ENCODE measurements around the gene HHATL.

- TF ChIP-seq ZNF776 (tag by site-specific recombination; IDR thresholded peaks at IDR 0.05; ENCODE audit: borderline replicate concordance) (no peak), ZNF521 (tag by site-specific recombination; IDR thresholded peaks at IDR 0.05) (no peak), CTCF (tag by site-specific recombination; IDR thresholded peaks at IDR 0.05) (no peak), HOXD13 (CRISPR knock-in tag; IDR thresholded peaks at IDR 0.05; ENCODE audit: borderline replicate concordance) (no peak), MEIS1 (CRISPR knock-in tag; IDR thresholded peaks at IDR 0.05; ENCODE audit: borderline replicate concordance) (no peak), ZNF280C (tag by site-specific recombination; IDR thresholded peaks at IDR 0.05) (no peak), REST (tag by site-specific recombination; IDR thresholded peaks at IDR 0.05) (no peak), ZBTB1 (tag by site-specific recombination; IDR thresholded peaks at IDR 0.05) (no peak), ZNF335 (tag by site-specific recombination; conservative IDR thresholded peaks at IDR 0.05) (no peak), ZNF18 (tag by site-specific recombination; IDR thresholded peaks at IDR 0.05) (no peak), ZNF121 (tag by site-specific recombination; IDR thresholded peaks at IDR 0.05) (no peak), ZNF629 (tag by site-specific recombination; IDR thresholded peaks at IDR 0.05) (no peak), ZBTB26 (tag by site-specific recombination; optimal IDR thresholded peaks at IDR 0.05) (no peak)
Measured at GRCh38 chr3:42668793-42669217, 33.8 kb downstream of the HHATL start.
